Measurements from ENCODE around the gene UCK2.

UCK2 gene

GRCh38 chr1:165880993-165881392, 53.6 kb downstream of the UCK2 start:
- Mint-ChIP-seq H3K27me3 (ENCODE audit: low read depth) (no peaks in the 10 kb centered on the region), H3K4me3 (no peak overlapping the region), H3K36me3 (ENCODE audit: low read depth) (peaks cover 46% of the 10 kb centered on the region), H3K27ac (no peak overlapping the region), H3K9me3 (peaks cover 25% of the 10 kb centered on the region), H3K4me1 (peaks cover 7% of the 10 kb centered on the region)
- TF ChIP-seq CTCF (IDR thresholded peaks at IDR 0.05; ENCODE audit: unreplicated experiment in 3 of 3), result no peak

- peaks cover 13% of the 10 kb centered on the region for H3K9me3 Mint-ChIP-seq
- no peaks in the 10 kb centered on the region for H3K27me3 Mint-ChIP-seq (ENCODE audit: low read depth)
- peaks cover 11% of the 10 kb centered on the region for H3K4me1 Mint-ChIP-seq
- H3K4me3 Mint-ChIP-seq, result no peak overlapping the region
- TF ChIP-seq CTCF (IDR thresholded peaks at IDR 0.05; ENCODE audit: unreplicated experiment in 3 of 3), result no peak
- H3K27ac Mint-ChIP-seq, result no peak overlapping the region
- H3K36me3 Mint-ChIP-seq (ENCODE audit: low read depth), result peaks cover 33% of the 10 kb centered on the region
Observed at GRCh38 chr1:165882168-165882837, 54.9 kb downstream of the UCK2 start.

GRCh38 chr1:165883056-165883455, 55.6 kb downstream of the UCK2 start:
- peaks cover 6% of the 10 kb centered on the region for H3K9me3 Mint-ChIP-seq
- H3K27ac Mint-ChIP-seq, result no peak overlapping the region
- H3K4me3 Mint-ChIP-seq, result no peak overlapping the region
- TF ChIP-seq CTCF (IDR thresholded peaks at IDR 0.05; ENCODE audit: unreplicated experiment in 3 of 3), result no peak
- H3K27me3 Mint-ChIP-seq (ENCODE audit: low read depth), result no peaks in the 10 kb centered on the region
- peaks cover 26% of the 10 kb centered on the region for H3K36me3 Mint-ChIP-seq (ENCODE audit: low read depth)
- peaks cover 11% of the 10 kb centered on the region for H3K4me1 Mint-ChIP-seq

- H3K36me3 Mint-ChIP-seq (ENCODE audit: low read depth), result peaks cover 16% of the 10 kb centered on the region
- TF ChIP-seq CTCF (IDR thresholded peaks at IDR 0.05; ENCODE audit: unreplicated experiment in 3 of 3), result no peak
- H3K4me1 Mint-ChIP-seq, result peaks cover 11% of the 10 kb centered on the region
- H3K9me3 Mint-ChIP-seq, result peaks cover 4% of the 10 kb centered on the region
- H3K27ac Mint-ChIP-seq, result peak overlapping the region; percentile 15 to 45 (median 20)
- no peaks in the 10 kb centered on the region for H3K27me3 Mint-ChIP-seq (ENCODE audit: low read depth)
- no peak overlapping the region for H3K4me3 Mint-ChIP-seq
Observed at GRCh38 chr1:165884009-165884689, 56.7 kb downstream of the UCK2 start.

GRCh38 chr1:165884690-165885304, 57.4 kb downstream of the UCK2 start:
- TF ChIP-seq CTCF (IDR thresholded peaks at IDR 0.05; ENCODE audit: unreplicated experiment in 3 of 3), result no peak
- Mint-ChIP-seq H3K9me3 (no peaks in the 10 kb centered on the region), H3K27me3 (ENCODE audit: low read depth) (no peaks in the 10 kb centered on the region), H3K4me3 (no peak overlapping the region), H3K27ac (peak overlapping the region in 2 of 3 experiments; percentile 15 to 45), H3K36me3 (ENCODE audit: low read depth) (peaks cover 9% of the 10 kb centered on the region), H3K4me1 (peaks cover 11% of the 10 kb centered on the region)

All from nephron (organoid).